B cell (primary cell): ENCODE measurements around the gene SPOCK1. TPM values are rescaled to one million over a fixed set of nuclear protein-coding genes. Genes with fewer than 3 reads are reported as not detected.

Source experiments
- ATAC-seq: fragments of 200-7000 bp; cut with Tn5 transposase; one replicate; pipeline ENCODE4 v1.10.0; 2021; ENCODE audit warnings: low read depth, mild to moderate bottlenecking, moderate number of reproducible peaks, moderate library complexity
- CTCF ChIA-PET: fragments of 350-600 bp; sonication (Branson Sonifier 250); formaldehyde crosslinking; loops from one replicate; lab custom pipeline; 2021; ENCODE audit warnings: antibody characterized with exemption, inconsistent platforms; lab: Charles Lee
- POLR2A ChIA-PET: fragments of 350-600 bp; sonication (Branson Sonifier 250); formaldehyde crosslinking; loops from one replicate; lab custom pipeline; 2021; ENCODE audit warnings: antibody characterized with exemption; lab: Charles Lee
- DNase-seq: peaks from one replicate; pipeline ENCODE4 v3.0.0; 2013
- H2AFZ ChIP-seq: 2 replicates; pipeline ENCODE4 v1.6.1; 2012; ENCODE audit warnings: mild to moderate bottlenecking, low read depth, low read length; ENCODE audit not compliant: insufficient read depth, poor library complexity, severe bottlenecking
- H3K27ac ChIP-seq, 2 donors: 1 replicate in 1 of 2; 2 replicates in 1 of 2; pipeline ENCODE4 v1.5.1; 2012 to 2013; ENCODE audit warnings: low read length in 2 of 2, mild to moderate bottlenecking in 2 of 2, moderate library complexity in 1 of 2
- H3K27me3 ChIP-seq, 4 experiments: fragments of 200-600 bp in 1 of 4; sonication (generic) in 1 of 4; replicated peaks in 1 of 4; 1 replicate in 2 of 4; 2 replicates in 2 of 4; pipeline versions ENCODE4 v1.6.1 to v1.7.0; 2013 to 2016; ENCODE audit warnings: low read length in 3 of 4, mild to moderate bottlenecking in 2 of 4, mixed read lengths in 1 of 4, moderate library complexity in 1 of 4; ENCODE audit not compliant: insufficient read depth in 4 of 4, control insufficient read depth in 3 of 4; ENCODE audit errors: control extremely low read depth in 1 of 4
- H3K36me3 ChIP-seq, 2 experiments: replicated peaks in 1 of 2; 1 replicate in 1 of 2; 2 replicates in 1 of 2; pipeline versions ENCODE4 v1.6.1 to v1.7.1; 2013; ENCODE audit warnings: low read length in 1 of 2; ENCODE audit not compliant: insufficient read depth in 2 of 2, control insufficient read depth in 1 of 2; ENCODE audit errors: control extremely low read depth in 1 of 2, extremely low read depth in 1 of 2
- H3K4me1 ChIP-seq, 2 donors: fragments of 200-600 bp in 1 of 2; sonication (generic) in 1 of 2; 1 replicate in 1 of 2; 2 replicates in 1 of 2; pipeline versions ENCODE4 v1.5.1 to v1.6.1; 2013 to 2017; ENCODE audit warnings: low read length in 2 of 2; ENCODE audit not compliant: control insufficient read depth in 2 of 2, insufficient read depth in 2 of 2
- H3K4me2 ChIP-seq: replicated peaks from 2 replicates; pipeline ENCODE3; 2012; ENCODE audit warnings: mild to moderate bottlenecking, low read depth, low read length; ENCODE audit not compliant: poor library complexity, severe bottlenecking
- H3K4me3 ChIP-seq, 5 experiments: fragments of 200-600 bp in 1 of 5; sonication (generic) in 1 of 5; 1 replicate in 3 of 5; 2 replicates in 2 of 5; pipeline versions ENCODE4 v1.5.1 to v1.7.0; 2011 to 2016; ENCODE audit warnings: low read length in 4 of 5, mild to moderate bottlenecking in 4 of 5, low read depth in 2 of 5, control low read depth in 1 of 5, moderate library complexity in 1 of 5; ENCODE audit not compliant: insufficient read depth in 1 of 5; ENCODE audit errors: control extremely low read depth in 1 of 5, extremely low read depth in 1 of 5
- H3K79me2 ChIP-seq: fragments of 200-600 bp; sonication (generic); one replicate; pipeline ENCODE4 v1.6.0; 2016; ENCODE audit warnings: low read length; ENCODE audit not compliant: control insufficient read depth, insufficient read depth
- H3K9ac ChIP-seq: fragments of 200-600 bp; sonication (generic); 2 replicates; pipeline ENCODE4 v1.6.1; 2017; ENCODE audit warnings: mild to moderate bottlenecking, low read length, moderate library complexity
- H3K9me3 ChIP-seq, 3 donors: one replicate each; pipeline versions ENCODE4 v1.6.1 to v1.7.1; 2013; ENCODE audit warnings: low read length in 2 of 3; ENCODE audit not compliant: control insufficient read depth in 2 of 3, insufficient read depth in 1 of 3; ENCODE audit errors: control extremely low read depth in 1 of 3
- H4K20me1 ChIP-seq: 2 replicates; pipeline ENCODE4 v1.6.0; 2012; ENCODE audit warnings: mild to moderate bottlenecking, low read length; ENCODE audit not compliant: insufficient read depth, control insufficient read depth, poor library complexity, severe bottlenecking
- H3K27ac Mint-ChIP-seq: one replicate; pipeline ENCODE4 v1.8.0; 2021; ENCODE audit warnings: mixed read lengths
- H3K27me3 Mint-ChIP-seq: one replicate; pipeline ENCODE4 v1.8.0; 2021; ENCODE audit warnings: mixed read lengths
- H3K4me1 Mint-ChIP-seq: one replicate; pipeline ENCODE4 v1.8.0; 2021; ENCODE audit warnings: mixed read lengths
- H3K4me3 Mint-ChIP-seq: one replicate; pipeline ENCODE4 v1.8.0; 2021; ENCODE audit warnings: mixed read lengths
- H3K9me3 Mint-ChIP-seq: one replicate; pipeline ENCODE4 v1.8.0; 2022; ENCODE audit warnings: mixed read lengths; ENCODE audit not compliant: insufficient read depth
- EZH2 ChIP-seq: IDR thresholded peaks from 2 replicates; pipeline ENCODE4 v1.6.1; 2012; ENCODE audit warnings: borderline replicate concordance, low read depth, mild to moderate bottlenecking, moderate library complexity, low read length; ENCODE audit not compliant: insufficient read depth, poor library complexity, severe bottlenecking
- WGBS: methylation state at CpG from one replicate; pipeline ENCODE4 v1.1.5; 2013; ENCODE audit warnings: missing lambda C conversion rate; ENCODE audit not compliant: insufficient coverage; 5-methylcytosine and 5-hydroxymethylcytosine counted together
- intact Hi-C: fragments of 100-400 bp; cut with micrococcal nuclease; formaldehyde crosslinking; loops from one replicate; pipeline ENCODE4 v1.10.0; 2022
- polyA plus RNA-seq: library from polyadenylated mRNA; depleted of rRNA; stranded (reverse); fragments of >200 nt; gene quantifications from 2 replicates; pipeline ENCODE4 v1.2.3, GENCODE V29; 2012
- total RNA-seq, 2 donors: library from RNA; stranded (reverse); fragments of 120-200 nt in 1 of 2; gene quantifications; 1 replicate in 1 of 2; 2 replicates in 1 of 2; pipeline versions ENCODE4 v1.2.3 to v1.2.4, GENCODE V29; 2013 to 2022
- TF ChIP-seq, protein P1 (sequence below): fragments of 200-600 bp; IDR thresholded peaks from one replicate; pipeline ENCODE4 v1.8.0; 2022; ENCODE audit warnings: antibody characterized with exemption, mild to moderate bottlenecking

Gene SPOCK1
- total and polyA plus RNA-seq, 2 donors (not counting 1 experiment from before 2014, with no cell fraction given), result not detected

- WGBS, result no CpG with 5 or more reads among the region's 2 CpGs
- no peaks in the 10 kb centered on the region for H3K36me3 ChIP-seq
- no peak overlapping the region for H2AFZ ChIP-seq
- peaks cover 2% of the 10 kb centered on the region for H3K9me3 Mint-ChIP-seq
- TF ChIP-seq EZH2, result no peak
- TF ChIP-seq, protein P1, sequence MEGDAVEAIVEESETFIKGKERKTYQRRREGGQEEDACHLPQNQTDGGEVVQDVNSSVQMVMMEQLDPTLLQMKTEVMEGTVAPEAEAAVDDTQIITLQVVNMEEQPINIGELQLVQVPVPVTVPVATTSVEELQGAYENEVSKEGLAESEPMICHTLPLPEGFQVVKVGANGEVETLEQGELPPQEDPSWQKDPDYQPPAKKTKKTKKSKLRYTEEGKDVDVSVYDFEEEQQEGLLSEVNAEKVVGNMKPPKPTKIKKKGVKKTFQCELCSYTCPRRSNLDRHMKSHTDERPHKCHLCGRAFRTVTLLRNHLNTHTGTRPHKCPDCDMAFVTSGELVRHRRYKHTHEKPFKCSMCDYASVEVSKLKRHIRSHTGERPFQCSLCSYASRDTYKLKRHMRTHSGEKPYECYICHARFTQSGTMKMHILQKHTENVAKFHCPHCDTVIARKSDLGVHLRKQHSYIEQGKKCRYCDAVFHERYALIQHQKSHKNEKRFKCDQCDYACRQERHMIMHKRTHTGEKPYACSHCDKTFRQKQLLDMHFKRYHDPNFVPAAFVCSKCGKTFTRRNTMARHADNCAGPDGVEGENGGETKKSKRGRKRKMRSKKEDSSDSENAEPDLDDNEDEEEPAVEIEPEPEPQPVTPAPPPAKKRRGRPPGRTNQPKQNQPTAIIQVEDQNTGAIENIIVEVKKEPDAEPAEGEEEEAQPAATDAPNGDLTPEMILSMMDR, result no peak
- no peaks in the 10 kb centered on the region for H3K9me3 ChIP-seq
- no peaks in the 10 kb centered on the region for H3K27me3 ChIP-seq
- intact Hi-C loops, result no loop called here
- H3K4me2 ChIP-seq, result no peak overlapping the region
- ChIA-PET POLR2A (no interaction called here), CTCF (no interaction called here)
- no peak overlapping the region for H3K27ac Mint-ChIP-seq
- no peak overlapping the region for H3K9ac ChIP-seq
- H3K4me3 Mint-ChIP-seq, result no peak overlapping the region
- no peaks in the 10 kb centered on the region for H3K4me1 ChIP-seq
- H4K20me1 ChIP-seq, result no peaks in the 10 kb centered on the region
- no peak for DNase-seq
- no peaks in the 10 kb centered on the region for H3K79me2 ChIP-seq
- no peak overlapping the region for H3K27ac ChIP-seq
- peaks cover 4% of the 10 kb centered on the region for H3K27me3 Mint-ChIP-seq
- H3K4me3 ChIP-seq, result no peak overlapping the region
- no peak for ATAC-seq
- H3K4me1 Mint-ChIP-seq, result no peaks in the 10 kb centered on the region
Measured at GRCh38 chr5:137432376-137432775, 66.8 kb downstream of the SPOCK1 start.

GRCh38 chr5:137431051-137431450, 68.1 kb downstream of the SPOCK1 start:
- TF ChIP-seq, protein P1, result no peak
- TF ChIP-seq EZH2, result no peak
- Mint-ChIP-seq H3K4me1 (no peaks in the 10 kb centered on the region), H3K9me3 (peaks cover 2% of the 10 kb centered on the region), H3K27me3 (peaks cover 4% of the 10 kb centered on the region), H3K4me3 (no peak overlapping the region), H3K27ac (no peak overlapping the region)
- intact Hi-C loops, result no loop called here
- H4K20me1 ChIP-seq, result no peaks in the 10 kb centered on the region
- no peak for DNase-seq
- H3K9ac ChIP-seq, result no peak overlapping the region
- no peak overlapping the region for H3K27ac ChIP-seq
- H3K79me2 ChIP-seq, result no peaks in the 10 kb centered on the region
- no peak overlapping the region for H3K4me2 ChIP-seq
- H3K4me1 ChIP-seq, result no peaks in the 10 kb centered on the region
- H2AFZ ChIP-seq, result no peak overlapping the region
- ChIA-PET CTCF (no interaction called here), POLR2A (no interaction called here)
- no CpG with 5 or more reads among the region's 2 CpGs for WGBS
- no peaks in the 10 kb centered on the region for H3K9me3 ChIP-seq
- no peaks in the 10 kb centered on the region for H3K36me3 ChIP-seq
- no peak for ATAC-seq
- H3K27me3 ChIP-seq, result no peaks in the 10 kb centered on the region
- H3K4me3 ChIP-seq, result no peak overlapping the region
